K562 (cell line): Measurements from ENCODE around the gene WIPF3. TPM values are rescaled to one million over a fixed set of nuclear protein-coding genes. Genes with fewer than 3 reads are reported as not detected.

Experiments
- BCOR ChIP-seq: fragments of 450-650 bp; IDR thresholded peaks from 2 replicates; pipeline ENCODE4 v1.6.1; 2016
- CXXC5 ChIP-seq: fragments of 250-450 bp; sonication (Bioruptor Pico); IDR thresholded peaks from 2 replicates; pipeline ENCODE4 v1.8.0; 2022; ENCODE audit warnings: inconsistent platforms, mild to moderate bottlenecking, moderate library complexity
- E2F4 ChIP-seq: sonication (generic); formaldehyde crosslinking; IDR thresholded peaks from 2 replicates; pipeline ENCODE4 v1.8.0; 2022; ENCODE audit warnings: mild to moderate bottlenecking, low read depth, missing genetic modification reagents
- HDGF ChIP-seq: fragments of 450-650 bp; IDR thresholded peaks from 2 replicates; pipeline ENCODE4 v1.6.1; 2016
- MLX ChIP-seq, 2 experiments: fragments of 450-650 bp in 1 of 2; sonication (generic) in 1 of 2; formaldehyde crosslinking; conservative IDR thresholded peaks; 2 replicates each; pipeline versions ENCODE4 v1.4.0 to v1.8.1; 2020 to 2022; ENCODE audit warnings: mild to moderate bottlenecking in 1 of 2, missing genetic modification reagents in 1 of 2
- REST ChIP-seq, 2 experiments: fragments of 450-650 bp; formaldehyde crosslinking in 1 of 2; IDR thresholded peaks; 2 replicates each; pipeline versions ENCODE4 v1.4.0 to v1.6.1; 2014 to 2020; ENCODE audit warnings: mild to moderate bottlenecking in 2 of 2, borderline replicate concordance in 1 of 2, low read depth in 1 of 2
- SPI1 ChIP-seq: IDR thresholded peaks from 2 replicates; pipeline ENCODE4 v1.6.1; 2011; ENCODE audit warnings: low read depth, low read length, control low read depth, borderline replicate concordance
- XRCC5 ChIP-seq: fragments of 200-400 bp; formaldehyde crosslinking; IDR thresholded peaks from 2 replicates; pipeline ENCODE4 v1.6.1; 2017; ENCODE audit warnings: low read depth, mild to moderate bottlenecking, low read length
- ZBTB5 ChIP-seq: fragments of 450-650 bp; IDR thresholded peaks from 2 replicates; pipeline ENCODE4 v1.6.1; 2017; ENCODE audit warnings: antibody characterized with exemption
- ZFP30 ChIP-seq: fragments of 250-450 bp; sonication (Bioruptor Pico); IDR thresholded peaks from 2 replicates; pipeline ENCODE4 v1.8.0; 2022; ENCODE audit warnings: moderate library complexity, mild to moderate bottlenecking, inconsistent platforms, borderline replicate concordance
- ZFP36 ChIP-seq: fragments of 150-350 bp; IDR thresholded peaks from 2 replicates; pipeline ENCODE4 v1.6.1; 2018; ENCODE audit warnings: low read length, low read depth; ENCODE audit not compliant: partially characterized antibody
- ZNF175 ChIP-seq: fragments of 200-800 bp; sonication (Bioruptor generic); IDR thresholded peaks from 2 replicates; pipeline ENCODE4 v1.6.1; 2016; ENCODE audit warnings: low read depth, mild to moderate bottlenecking, missing genetic modification characterization, missing compliant biosample characterization
- ZNF224 ChIP-seq: sonication (generic); formaldehyde crosslinking; IDR thresholded peaks from 2 replicates; pipeline ENCODE4 v1.8.0; 2022; ENCODE audit warnings: mild to moderate bottlenecking, missing genetic modification reagents
- polyA plus RNA-seq, 8 experiments: library from polyadenylated mRNA; depleted of rRNA in 4 of 8; stranded (reverse) in 5 of 8; unstranded in 3 of 8; fragments of >200 nt; fragmentation: Nextera tagmentation in 2 of 8; fragmentation: Illumina TruSeq in 1 of 8; extraction: Ambion mirVana in 2 of 8; extraction: Trizol in 1 of 8; gene quantifications; 2 replicates each; pipeline versions ENCODE4 v1.2.1 to v1.2.3, GENCODE V29; 2011 to 2014; ENCODE audit warnings: inconsistent platforms in 1 of 8, missing spikeins in 1 of 8
- total RNA-seq, 7 experiments: library from RNA; depleted of rRNA in 6 of 7; stranded (reverse); fragments of >200 nt in 6 of 7; fragmentation: Illumina TruSeq in 2 of 7; extraction: Trizol in 2 of 7; gene quantifications; 2 replicates each; pipeline versions ENCODE4 v1.2.1 to v1.2.3, GENCODE V29; 2011 to 2021; ENCODE audit warnings: low replicate concordance in 1 of 7

Gene WIPF3
- total and polyA plus RNA-seq, 9 of the 15 experiments (the other 6 are each of a cell fraction or from before 2014, with no cell fraction given), result 0.18 to 3.2 (median 1.7) TPM

GRCh38 chr7:29806208-29806994 lies at the start of gene WIPF3 (continued):
- TF ChIP-seq REST (IDR thresholded peaks at IDR 0.05; ENCODE audit: borderline replicate concordance), result peak; percentile 20; the same call in 1 of the 2 replicates
- TF ChIP-seq REST (CRISPR knock-in tag; IDR thresholded peaks at IDR 0.05; ENCODE audit: low read depth), result no peak
- no peak for TF ChIP-seq BCOR
- no peak for TF ChIP-seq SPI1
- no peak for TF ChIP-seq ZNF175 (CRISPR knock-in tag)
- TF ChIP-seq ZFP30 (CRISPR knock-in tag), result no peak
- TF ChIP-seq CXXC5, result peak; percentile 74
- TF ChIP-seq XRCC5, result no peak
- no peak for TF ChIP-seq HDGF
- no peak for TF ChIP-seq MLX (CRISPR knock-in tag; conservative IDR thresholded peaks at IDR 0.05)
- no peak for TF ChIP-seq ZFP36
- no peak for TF ChIP-seq ZBTB5
- no peak for TF ChIP-seq E2F4
- no peak for TF ChIP-seq ZNF224 (CRISPR knock-in tag)
